K562 (cell line): ENCODE results near the gene ADGRD1. TPM values are rescaled to one million over a fixed set of nuclear protein-coding genes. Genes with fewer than 3 reads are reported as not detected.

Experiments
- ATAC-seq: fragments of 200-7000 bp; cut with Tn5 transposase; 3 replicates; pipeline ENCODE4 v1.9.1; 2020; ENCODE audit warnings: moderate library complexity
- BruUV-seq: library from RNA; stranded (reverse); fragments of 400-500 nt; replicated peaks from 2 replicates; lab custom pipeline; 2021; lab: Mats Ljungman, UMichigan
- CTCF ChIA-PET: fragments of 300-600 bp; formaldehyde crosslinking; extraction: SDS; loops from one replicate; lab custom pipeline; 2021; ENCODE audit warnings: low intra/inter-chr PET ratio; lab: Yijun Ruan, JAX
- POLR2A ChIA-PET: fragments of 300-600, 350-650 bp; sonication (Branson Sonifier 250); formaldehyde crosslinking; extraction: SDS; loops from one replicate; lab custom pipeline; 2021; ENCODE audit warnings: antibody characterized with exemption, inconsistent platforms; lab: Yijun Ruan, JAX
- DNase-seq, 4 experiments: peaks; one replicate each; pipeline versions ENCODE4 v3.0.0 to v3.0.0-alpha.2; 2011 to 2018; ENCODE audit warnings: low spot score in 3 of 4, mixed read lengths in 3 of 4; ENCODE audit errors: extremely low read depth in 1 of 4
- FAIRE-seq: peaks from 2 replicates; lab custom pipeline; 2011; peaks lifted over from hg19 to GRCh38; lab: Jason Lieb, UNC
- H2AFZ ChIP-seq: 2 replicates; pipeline ENCODE4 v1.6.0; 2011; ENCODE audit warnings: low read depth, low read length, control low read depth, inconsistent platforms
- H3K27ac ChIP-seq: fragments of 200-600 bp; 3 replicates; pipeline ENCODE4 v1.8.0; 2011; ENCODE audit warnings: low read depth, mild to moderate bottlenecking, control low read depth, inconsistent platforms, low read length, moderate library complexity, mixed read lengths; ENCODE audit errors: extremely low read depth
- H3K27me3 ChIP-seq, 2 experiments: fragments of 300-600 bp in 1 of 2; 2 replicates in 1 of 2; 3 replicates in 1 of 2; pipeline versions ENCODE4 v1.6.0 to v1.8.0; 2011; ENCODE audit warnings: inconsistent platforms in 2 of 2, low read length in 2 of 2, mild to moderate bottlenecking in 1 of 2, mixed read lengths in 1 of 2, moderate library complexity in 1 of 2; ENCODE audit not compliant: control insufficient read depth in 2 of 2, insufficient read depth in 2 of 2
- H3K36me3 ChIP-seq: fragments of 300-600 bp; 3 replicates; pipeline ENCODE4 v1.8.0; 2011; ENCODE audit warnings: mild to moderate bottlenecking, low read length, inconsistent platforms; ENCODE audit not compliant: control insufficient read depth, insufficient read depth
- H3K4me1 ChIP-seq, 2 experiments: fragments of 200-600 bp in 1 of 2; replicated peaks in 1 of 2; 2 replicates in 1 of 2; 3 replicates in 1 of 2; pipeline versions ENCODE4 v1.5.1 to v1.8.0; 2011; ENCODE audit warnings: inconsistent platforms in 2 of 2, low read length in 2 of 2, mild to moderate bottlenecking in 1 of 2, mixed read lengths in 1 of 2, moderate library complexity in 1 of 2; ENCODE audit not compliant: control insufficient read depth in 2 of 2, insufficient read depth in 2 of 2
- H3K4me2 ChIP-seq: 2 replicates; pipeline ENCODE4 v1.6.1; 2011; ENCODE audit warnings: low read length, control low read depth, inconsistent platforms, mixed read lengths; ENCODE audit not compliant: insufficient read depth
- H3K4me3 ChIP-seq: fragments of 200-600 bp; sonication (generic), shearing (Covaris generic); 2 replicates; pipeline ENCODE4 v1.5.1; 2016; ENCODE audit warnings: control low read depth, inconsistent platforms
- H3K79me2 ChIP-seq: fragments of 200-600 bp; 3 replicates; pipeline ENCODE4 v1.8.0; 2011; ENCODE audit warnings: low read length, inconsistent platforms; ENCODE audit not compliant: control insufficient read depth, insufficient read depth
- H3K9ac ChIP-seq, 2 experiments: 2 replicates each; pipeline versions ENCODE4 v1.6.0 to v1.6.1; 2011; ENCODE audit warnings: low read depth in 2 of 2, low read length in 2 of 2, control low read depth in 1 of 2, inconsistent platforms in 1 of 2, mild to moderate bottlenecking in 1 of 2, mixed read lengths in 1 of 2; ENCODE audit not compliant: insufficient read depth in 1 of 2
- H3K9me1 ChIP-seq: one replicate; pipeline ENCODE4 v1.6.0; 2011; ENCODE audit warnings: inconsistent platforms, mild to moderate bottlenecking, low read length, moderate library complexity; ENCODE audit not compliant: control insufficient read depth, insufficient read depth
- H3K9me3 ChIP-seq: replicated peaks from 2 replicates; pipeline ENCODE4 v1.5.1; 2011; ENCODE audit warnings: low read depth, low read length, inconsistent platforms; ENCODE audit not compliant: control insufficient read depth, insufficient read depth
- H4K20me1 ChIP-seq: replicated peaks from 2 replicates; pipeline ENCODE4 v1.6.1; 2011; ENCODE audit warnings: low read length, inconsistent platforms, mixed read lengths; ENCODE audit not compliant: control insufficient read depth, insufficient read depth
- EGR1 ChIP-seq: fragments of 450-650 bp; conservative IDR thresholded peaks from 2 replicates; pipeline ENCODE4 v1.6.1; 2017; ENCODE audit warnings: mild to moderate bottlenecking
- HCFC1 ChIP-seq: IDR thresholded peaks from 2 replicates; pipeline ENCODE4 v1.6.1; 2012; ENCODE audit warnings: low read depth, low read length, improper control_type of control experiment
- WGBS: fragments of 100-300 bp; shearing (Covaris generic); methylation state at CpG from one replicate; pipeline ENCODE4 v1.1.6; 2016; ENCODE audit warnings: low coverage, mixed read lengths; ENCODE audit not compliant: insufficient coverage; ENCODE audit errors: missing lambda C conversion rate; 5-methylcytosine and 5-hydroxymethylcytosine counted together
- in situ Hi-C: fragments of 300-500 bp; cut with MboI; formaldehyde crosslinking; loops from 4 replicates; pipeline ENCODE4 v1.15.0; 2018; ENCODE audit warnings: inconsistent platforms, mixed read lengths
- intact Hi-C: fragments of 100-400 bp; cut with micrococcal nuclease; formaldehyde crosslinking; loops from 2 replicates; pipeline ENCODE4 v1.14.2; 2022
- polyA plus RNA-seq, 8 experiments: library from polyadenylated mRNA; depleted of rRNA in 4 of 8; stranded (reverse) in 5 of 8; unstranded in 3 of 8; fragments of >200 nt; fragmentation: Nextera tagmentation in 2 of 8; fragmentation: Illumina TruSeq in 1 of 8; extraction: Ambion mirVana in 2 of 8; extraction: Trizol in 1 of 8; gene quantifications; 2 replicates each; pipeline versions ENCODE4 v1.2.1 to v1.2.3, GENCODE V29; 2011 to 2014; ENCODE audit warnings: inconsistent platforms in 1 of 8, missing spikeins in 1 of 8
- total RNA-seq, 7 experiments: library from RNA; depleted of rRNA in 6 of 7; stranded (reverse); fragments of >200 nt in 6 of 7; fragmentation: Illumina TruSeq in 2 of 7; extraction: Trizol in 2 of 7; gene quantifications; 2 replicates each; pipeline versions ENCODE4 v1.2.1 to v1.2.3, GENCODE V29; 2011 to 2021; ENCODE audit warnings: low replicate concordance in 1 of 7
- TF ChIP-seq, protein P1 (sequence below): sonication (generic); formaldehyde crosslinking; IDR thresholded peaks from 2 replicates; pipeline ENCODE4 v1.8.1; 2023; ENCODE audit warnings: mild to moderate bottlenecking, missing genetic modification reagents
- TF ChIP-seq, protein P2 (sequence below): fragments of 450-650 bp; formaldehyde crosslinking; IDR thresholded peaks from 2 replicates; pipeline ENCODE4 v1.4.0; 2020; ENCODE audit warnings: mild to moderate bottlenecking, moderate library complexity

ADGRD1 gene
- total and polyA plus RNA-seq, 9 of the 15 experiments (the other 6 are each of a cell fraction or from before 2014, with no cell fraction given) = 1.7 to 11.7 (median 3.3) TPM

DNA sequence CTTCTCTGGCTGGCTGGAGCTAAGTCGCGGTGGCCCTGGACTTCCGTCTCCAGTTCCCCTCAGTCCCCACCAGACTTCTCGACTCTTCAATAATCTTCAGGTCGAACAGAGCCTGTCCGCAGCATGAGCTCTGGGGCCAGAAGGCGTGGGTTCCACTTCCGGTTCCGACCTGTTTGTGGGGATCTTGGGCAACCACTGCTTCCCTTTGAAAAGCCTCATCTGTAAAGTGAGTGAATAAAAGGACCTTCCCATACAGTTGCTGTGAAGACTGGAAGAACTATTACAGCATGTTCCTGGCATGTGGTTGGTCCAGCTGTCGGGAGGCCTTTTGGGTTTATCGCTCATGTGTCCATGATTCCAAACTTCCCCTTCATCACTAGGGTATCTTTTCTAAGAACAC, 19.4 kb downstream of the ADGRD1 start:
- no peaks in the 10 kb centered on the region for H3K36me3 ChIP-seq
- H3K9me1 ChIP-seq = no peaks in the 10 kb centered on the region
- peaks cover 5 to 7% of the 10 kb centered on the region in 2 experiments; a peak in 4 of 5 replicates for H3K4me1 ChIP-seq
- TF ChIP-seq HCFC1 (no peak), EGR1 (no peak)
- TF ChIP-seq, protein P1, sequence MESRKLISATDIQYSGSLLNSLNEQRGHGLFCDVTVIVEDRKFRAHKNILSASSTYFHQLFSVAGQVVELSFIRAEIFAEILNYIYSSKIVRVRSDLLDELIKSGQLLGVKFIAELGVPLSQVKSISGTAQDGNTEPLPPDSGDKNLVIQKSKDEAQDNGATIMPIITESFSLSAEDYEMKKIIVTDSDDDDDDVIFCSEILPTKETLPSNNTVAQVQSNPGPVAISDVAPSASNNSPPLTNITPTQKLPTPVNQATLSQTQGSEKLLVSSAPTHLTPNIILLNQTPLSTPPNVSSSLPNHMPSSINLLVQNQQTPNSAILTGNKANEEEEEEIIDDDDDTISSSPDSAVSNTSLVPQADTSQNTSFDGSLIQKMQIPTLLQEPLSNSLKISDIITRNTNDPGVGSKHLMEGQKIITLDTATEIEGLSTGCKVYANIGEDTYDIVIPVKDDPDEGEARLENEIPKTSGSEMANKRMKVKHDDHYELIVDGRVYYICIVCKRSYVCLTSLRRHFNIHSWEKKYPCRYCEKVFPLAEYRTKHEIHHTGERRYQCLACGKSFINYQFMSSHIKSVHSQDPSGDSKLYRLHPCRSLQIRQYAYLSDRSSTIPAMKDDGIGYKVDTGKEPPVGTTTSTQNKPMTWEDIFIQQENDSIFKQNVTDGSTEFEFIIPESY = no peak
- TF ChIP-seq, protein P2, sequence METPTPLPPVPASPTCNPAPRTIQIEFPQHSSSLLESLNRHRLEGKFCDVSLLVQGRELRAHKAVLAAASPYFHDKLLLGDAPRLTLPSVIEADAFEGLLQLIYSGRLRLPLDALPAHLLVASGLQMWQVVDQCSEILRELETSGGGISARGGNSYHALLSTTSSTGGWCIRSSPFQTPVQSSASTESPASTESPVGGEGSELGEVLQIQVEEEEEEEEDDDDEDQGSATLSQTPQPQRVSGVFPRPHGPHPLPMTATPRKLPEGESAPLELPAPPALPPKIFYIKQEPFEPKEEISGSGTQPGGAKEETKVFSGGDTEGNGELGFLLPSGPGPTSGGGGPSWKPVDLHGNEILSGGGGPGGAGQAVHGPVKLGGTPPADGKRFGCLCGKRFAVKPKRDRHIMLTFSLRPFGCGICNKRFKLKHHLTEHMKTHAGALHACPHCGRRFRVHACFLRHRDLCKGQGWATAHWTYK (CRISPR knock-in tag) = no peak
- in situ Hi-C loops (no loop called here), intact Hi-C loops (no loop called here)
- POLR2A ChIA-PET = interaction anchor here (0.7 kb wide), 1 partner anchor 42 kb away, joined by 3 read pairs; no protein-coding TSS in a partner anchor
- H3K4me2 ChIP-seq = no peak overlapping the region
- no peak overlapping the region for H3K27ac ChIP-seq
- 31% methylated on average over 11 of the region's 11 CpGs for WGBS
- H4K20me1 ChIP-seq = no peaks in the 10 kb centered on the region
- ATAC-seq (no peak), DNase-seq (no peak), FAIRE-seq (no peak)
- BruUV-seq = no TSS peak
- H3K9me3 ChIP-seq = no peaks in the 10 kb centered on the region
- no peak overlapping the region for H2AFZ ChIP-seq
- H3K79me2 ChIP-seq = no peaks in the 10 kb centered on the region
- H3K27me3 ChIP-seq = peaks cover 32 to 68% of the 10 kb centered on the region in 2 experiments
- no peak overlapping the region for H3K4me3 ChIP-seq
- CTCF ChIA-PET = no interaction called here
- H3K9ac ChIP-seq = no peak overlapping the region
